Muscle layer of duodenum (tissue), 2 donors: ENCODE measurements around the gene FANCL.
"Not testable (repeated sequence)": the region's sequence is repeated elsewhere in the genome, so short reads cannot be mapped to it uniquely, and the experiment has no call there.

ENCODE experiments used
- H3K27ac ChIP-seq: one replicate; pipeline ENCODE4 v1.7.0; 2013; ENCODE audit warnings: mild to moderate bottlenecking, low read length
- H3K27me3 ChIP-seq: one replicate; pipeline ENCODE4 v1.7.0; 2013; ENCODE audit warnings: low read depth, mild to moderate bottlenecking, control low read depth, low read length
- H3K36me3 ChIP-seq, 2 donors: one replicate each; pipeline ENCODE4 v1.7.0; 2013; ENCODE audit warnings: low read length in 2 of 2, control low read depth in 1 of 2, mild to moderate bottlenecking in 1 of 2; ENCODE audit not compliant: insufficient read depth in 2 of 2, control insufficient read depth in 1 of 2
- H3K4me1 ChIP-seq, 2 donors: one replicate each; pipeline ENCODE4 v1.7.0; 2013; ENCODE audit warnings: low read length in 2 of 2, mild to moderate bottlenecking in 2 of 2, control low read depth in 1 of 2, moderate library complexity in 1 of 2; ENCODE audit not compliant: insufficient read depth in 2 of 2, control insufficient read depth in 1 of 2
- H3K4me3 ChIP-seq, 2 donors: one replicate each; pipeline ENCODE4 v1.7.0; 2013; ENCODE audit warnings: low read length in 2 of 2, low read depth in 1 of 2, mild to moderate bottlenecking in 1 of 2
- H3K9me3 ChIP-seq, 2 donors: one replicate each; pipeline ENCODE4 v1.7.0; 2013; ENCODE audit warnings: low read length in 2 of 2, control low read depth in 1 of 2, mild to moderate bottlenecking in 1 of 2; ENCODE audit not compliant: control insufficient read depth in 1 of 2
- donor health status: healthy.

The FANCL gene

DNA sequence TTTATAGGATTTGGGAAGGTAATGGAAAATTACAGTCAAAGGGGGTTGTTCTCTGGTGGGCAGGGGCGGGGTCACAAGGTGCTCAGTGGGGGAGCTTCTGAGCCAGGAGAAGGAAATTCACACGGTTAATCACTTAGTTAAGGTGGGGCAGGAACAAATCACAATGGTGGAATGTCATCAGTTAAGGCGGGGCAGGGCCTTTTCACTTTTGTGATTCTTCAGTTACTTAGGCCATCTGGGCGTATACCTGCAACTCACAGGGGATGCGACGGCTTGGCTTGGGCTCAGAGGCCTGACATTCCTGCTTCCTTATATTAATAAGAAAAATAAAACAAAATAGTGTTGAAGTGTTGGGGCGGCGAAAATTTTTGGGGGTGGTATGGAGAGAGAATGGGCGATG is 127.6 kb downstream of the FANCL start:
- H3K27ac ChIP-seq, H3K9me3 ChIP-seq, H3K4me1 ChIP-seq, H3K4me3 ChIP-seq, H3K36me3 ChIP-seq, H3K27me3 ChIP-seq: not testable (repeated sequence)

DNA sequence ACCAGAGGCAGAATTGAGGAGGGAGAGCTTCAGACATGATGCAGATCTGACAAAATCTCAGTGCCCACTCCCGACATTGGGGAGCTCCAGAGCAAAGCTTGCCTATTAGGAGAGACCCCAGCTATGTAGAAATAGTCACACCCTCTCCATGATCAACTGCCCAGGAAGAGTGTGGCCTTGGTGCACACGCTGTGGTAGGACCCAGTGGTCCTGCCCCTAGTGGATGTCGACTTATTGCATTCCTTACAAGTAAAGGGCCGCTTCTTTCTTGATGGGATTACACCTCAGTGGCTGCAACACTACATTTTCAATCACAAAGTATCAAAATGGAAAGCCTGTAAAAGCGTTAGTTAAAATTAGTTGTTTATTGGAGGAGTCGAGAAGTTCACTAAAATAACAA is 130.4 kb downstream of the FANCL start:
- no peak overlapping the region for H3K27ac ChIP-seq

DNA sequence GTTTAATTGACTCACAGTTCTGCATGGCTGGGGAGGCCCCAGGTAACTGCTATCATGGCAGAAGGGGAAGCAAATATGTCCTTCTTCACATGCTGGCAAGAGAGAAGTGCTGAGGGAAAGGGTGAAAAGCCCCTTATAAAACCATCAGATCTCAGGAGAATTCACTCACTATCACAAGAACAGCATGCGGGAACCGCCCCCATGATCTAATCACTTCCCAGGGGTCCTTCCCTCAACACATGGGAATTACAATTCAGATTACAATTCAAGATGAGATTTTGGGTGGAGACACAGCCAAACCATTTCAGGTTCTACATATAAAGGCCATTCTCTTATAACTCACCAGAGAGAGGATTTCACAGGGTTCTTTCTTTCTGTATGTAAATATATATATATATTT is 131.6 kb downstream of the FANCL start:
- no peaks in the 10 kb centered on the region for H3K4me1 ChIP-seq
- no peak overlapping the region for H3K27ac ChIP-seq
- H3K27me3 ChIP-seq: no peaks in the 10 kb centered on the region
- no peak overlapping the region for H3K4me3 ChIP-seq
- H3K9me3 ChIP-seq: no peaks in the 10 kb centered on the region
- peaks cover 0 to 5% of the 10 kb centered on the region in 2 donors for H3K36me3 ChIP-seq

More for the DNA sequence above, 130.4 kb downstream of the FANCL start:
- Histone ChIP-seq H3K27me3 (no peaks in the 10 kb centered on the region), H3K36me3 (peaks cover 0 to 5% of the 10 kb centered on the region in 2 donors), H3K4me1 (no peaks in the 10 kb centered on the region), H3K9me3 (no peaks in the 10 kb centered on the region), H3K4me3 (no peak overlapping the region)
